ENCODE measurements around the gene SELENOS.

DNA sequence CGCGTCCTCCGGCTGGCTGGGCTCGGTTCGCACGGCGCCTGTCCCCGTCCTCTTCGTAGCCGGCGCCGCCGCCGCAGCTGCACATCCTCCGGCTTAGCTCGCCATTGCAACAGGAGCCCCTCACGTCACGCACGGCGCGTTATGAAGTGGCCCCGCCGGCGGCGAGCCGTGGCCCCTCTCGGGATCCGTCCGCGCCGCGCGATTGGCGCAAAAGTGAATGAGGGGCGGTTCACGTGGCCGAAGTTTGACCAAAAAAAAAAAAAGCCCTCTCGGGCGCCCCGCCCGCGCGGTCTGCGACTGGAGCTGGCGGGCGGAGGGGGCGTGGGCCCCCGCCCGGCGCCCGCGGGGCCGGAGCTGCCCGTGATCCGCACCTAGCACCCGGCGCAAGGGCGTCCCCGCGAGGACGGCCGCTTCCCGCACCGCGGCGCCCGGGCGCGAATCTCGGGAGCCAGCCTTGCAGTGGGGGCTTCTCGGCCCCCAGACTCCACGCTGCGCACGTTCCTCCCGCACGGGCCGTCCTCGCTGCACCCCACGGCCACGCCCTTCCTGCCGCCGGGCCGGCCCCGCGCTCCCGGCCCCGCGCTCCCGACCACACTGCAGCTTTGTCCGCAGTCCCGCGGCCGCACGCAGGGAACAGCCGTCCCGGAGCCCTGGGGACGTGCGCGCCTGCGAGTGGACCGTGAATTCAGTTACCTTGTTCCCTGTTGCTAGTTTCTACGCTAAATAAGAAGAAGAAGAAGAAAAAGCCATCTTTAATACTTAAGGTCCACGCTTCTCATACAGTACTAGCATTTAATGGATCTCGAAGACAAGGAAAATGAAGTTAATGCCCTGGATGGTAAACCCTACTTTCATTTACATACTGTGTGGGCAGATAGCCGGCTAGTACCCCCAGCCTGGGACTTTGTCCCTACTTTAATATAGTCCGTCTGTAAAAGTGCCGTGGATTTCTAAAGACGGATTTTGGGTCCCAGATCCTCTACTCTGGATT, 25.2 kb downstream of the SELENOS start, which contains the start of gene CHSY1:
- TF ChIP-seq, protein P1, sequence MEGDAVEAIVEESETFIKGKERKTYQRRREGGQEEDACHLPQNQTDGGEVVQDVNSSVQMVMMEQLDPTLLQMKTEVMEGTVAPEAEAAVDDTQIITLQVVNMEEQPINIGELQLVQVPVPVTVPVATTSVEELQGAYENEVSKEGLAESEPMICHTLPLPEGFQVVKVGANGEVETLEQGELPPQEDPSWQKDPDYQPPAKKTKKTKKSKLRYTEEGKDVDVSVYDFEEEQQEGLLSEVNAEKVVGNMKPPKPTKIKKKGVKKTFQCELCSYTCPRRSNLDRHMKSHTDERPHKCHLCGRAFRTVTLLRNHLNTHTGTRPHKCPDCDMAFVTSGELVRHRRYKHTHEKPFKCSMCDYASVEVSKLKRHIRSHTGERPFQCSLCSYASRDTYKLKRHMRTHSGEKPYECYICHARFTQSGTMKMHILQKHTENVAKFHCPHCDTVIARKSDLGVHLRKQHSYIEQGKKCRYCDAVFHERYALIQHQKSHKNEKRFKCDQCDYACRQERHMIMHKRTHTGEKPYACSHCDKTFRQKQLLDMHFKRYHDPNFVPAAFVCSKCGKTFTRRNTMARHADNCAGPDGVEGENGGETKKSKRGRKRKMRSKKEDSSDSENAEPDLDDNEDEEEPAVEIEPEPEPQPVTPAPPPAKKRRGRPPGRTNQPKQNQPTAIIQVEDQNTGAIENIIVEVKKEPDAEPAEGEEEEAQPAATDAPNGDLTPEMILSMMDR (IDR thresholded peaks at IDR 0.05) = peak in 1 of 7 experiments; percentile 35
- TF ChIP-seq POLR2A (IDR thresholded peaks at IDR 0.05) = peak in 1 of 4 donors; percentile 73
